Activated T-helper 2 cell treated with anti-CD3 and anti-CD28 coated beads, Interferon-gamma antibody, Interleukin-2, Interleukin-4, amounts not matched to agents 10 μg/mL and 5 μg/mL and 100 μg/mL, durations not matched to agents 14 hours and 24 hours and 36 hours (primary cell): ENCODE data around the gene SMAD7. TPM values are rescaled to one million over a fixed set of nuclear protein-coding genes. Genes with fewer than 3 reads are reported as not detected.

Experiments
- DNase-seq: peaks from one replicate; pipeline ENCODE4 v3.0.0; 2021; ENCODE audit warnings: low spot score
- H3K27ac Mint-ChIP-seq: one replicate; pipeline ENCODE4 v1.8.0; 2021; ENCODE audit warnings: mixed read lengths
- H3K27me3 Mint-ChIP-seq: one replicate; pipeline ENCODE4 v1.8.0; 2021; ENCODE audit warnings: low read depth, mixed read lengths
- H3K36me3 Mint-ChIP-seq: one replicate; pipeline ENCODE4 v1.8.0; 2021; ENCODE audit warnings: low read depth, mixed read lengths
- H3K4me1 Mint-ChIP-seq: one replicate; pipeline ENCODE4 v1.8.0; 2021; ENCODE audit warnings: low read depth, mixed read lengths
- H3K4me3 Mint-ChIP-seq: one replicate; pipeline ENCODE4 v1.8.0; 2021; ENCODE audit warnings: low read depth, mild to moderate bottlenecking, moderate library complexity, mixed read lengths
- H3K9me3 Mint-ChIP-seq: one replicate; pipeline ENCODE4 v1.8.0; 2021; ENCODE audit warnings: mixed read lengths
- intact Hi-C: fragments of 100-400 bp; cut with micrococcal nuclease; formaldehyde crosslinking; loops from one replicate; pipeline ENCODE4 v1.15.1; 2023
- total RNA-seq: library from RNA; stranded (reverse); gene quantifications from 2 replicates; pipeline ENCODE4 v1.2.3, GENCODE V29; 2022

The SMAD7 gene
- total RNA-seq, 1 donor from 2014 or later, result 21.1 TPM

DNA sequence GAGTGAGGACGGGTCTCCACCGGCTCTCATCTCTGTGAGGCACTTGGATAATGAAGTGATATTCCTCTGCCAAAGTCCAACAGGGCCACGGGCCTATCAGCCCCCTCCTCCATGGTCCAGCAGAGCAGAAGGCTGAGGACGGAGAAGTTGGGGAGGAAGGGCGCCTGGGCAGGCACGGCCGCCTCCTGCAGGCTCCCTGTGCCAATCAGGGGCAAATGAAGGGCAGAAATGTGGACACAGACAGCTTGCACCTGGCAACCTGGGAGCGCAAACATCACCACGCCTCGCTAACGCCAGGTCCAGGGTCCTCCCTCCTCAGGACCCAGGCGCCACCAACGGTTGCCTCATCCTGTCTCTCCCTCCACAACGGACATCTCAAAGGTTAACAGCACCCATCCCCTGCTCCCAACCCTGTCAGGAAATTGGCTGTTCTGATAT is 24.3 kb downstream of the SMAD7 start:
- Mint-ChIP-seq H3K27me3 (no peaks in the 10 kb centered on the region), H3K4me1 (peaks cover 80% of the 10 kb centered on the region), H3K9me3 (no peaks in the 10 kb centered on the region), H3K4me3 (no peak overlapping the region), H3K27ac (no peak overlapping the region), H3K36me3 (peaks cover 45% of the 10 kb centered on the region)
- intact Hi-C loops, result no loop called here
- DNase-seq, result no peak

DNA sequence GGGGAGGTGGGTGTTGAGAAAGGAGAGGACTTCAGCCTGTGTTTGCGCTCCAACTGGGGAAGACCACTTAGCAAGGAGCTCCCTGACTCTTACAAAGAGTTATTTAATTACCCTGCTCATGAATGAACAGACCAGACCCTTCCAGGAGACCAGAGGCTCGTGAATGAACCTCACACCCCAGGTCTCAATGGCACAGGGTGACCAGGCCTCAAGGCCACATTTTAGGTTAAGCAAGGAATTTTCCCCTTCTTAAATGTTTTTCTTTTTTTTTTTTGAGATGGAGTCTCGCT is 25.3 kb downstream of the SMAD7 start:
- DNase-seq, result no peak
- no peaks in the 10 kb centered on the region for H3K9me3 Mint-ChIP-seq
- H3K27me3 Mint-ChIP-seq, result no peaks in the 10 kb centered on the region
- H3K4me3 Mint-ChIP-seq, result no peak overlapping the region
- intact Hi-C loops, result loop anchor here (2.0 kb wide), 1 partner anchor 57 kb away; no protein-coding TSS in a partner anchor
- H3K27ac Mint-ChIP-seq, result peak overlapping the region; percentile 87
- H3K36me3 Mint-ChIP-seq, result peaks cover 49% of the 10 kb centered on the region
- H3K4me1 Mint-ChIP-seq, result peaks cover 72% of the 10 kb centered on the region

DNA sequence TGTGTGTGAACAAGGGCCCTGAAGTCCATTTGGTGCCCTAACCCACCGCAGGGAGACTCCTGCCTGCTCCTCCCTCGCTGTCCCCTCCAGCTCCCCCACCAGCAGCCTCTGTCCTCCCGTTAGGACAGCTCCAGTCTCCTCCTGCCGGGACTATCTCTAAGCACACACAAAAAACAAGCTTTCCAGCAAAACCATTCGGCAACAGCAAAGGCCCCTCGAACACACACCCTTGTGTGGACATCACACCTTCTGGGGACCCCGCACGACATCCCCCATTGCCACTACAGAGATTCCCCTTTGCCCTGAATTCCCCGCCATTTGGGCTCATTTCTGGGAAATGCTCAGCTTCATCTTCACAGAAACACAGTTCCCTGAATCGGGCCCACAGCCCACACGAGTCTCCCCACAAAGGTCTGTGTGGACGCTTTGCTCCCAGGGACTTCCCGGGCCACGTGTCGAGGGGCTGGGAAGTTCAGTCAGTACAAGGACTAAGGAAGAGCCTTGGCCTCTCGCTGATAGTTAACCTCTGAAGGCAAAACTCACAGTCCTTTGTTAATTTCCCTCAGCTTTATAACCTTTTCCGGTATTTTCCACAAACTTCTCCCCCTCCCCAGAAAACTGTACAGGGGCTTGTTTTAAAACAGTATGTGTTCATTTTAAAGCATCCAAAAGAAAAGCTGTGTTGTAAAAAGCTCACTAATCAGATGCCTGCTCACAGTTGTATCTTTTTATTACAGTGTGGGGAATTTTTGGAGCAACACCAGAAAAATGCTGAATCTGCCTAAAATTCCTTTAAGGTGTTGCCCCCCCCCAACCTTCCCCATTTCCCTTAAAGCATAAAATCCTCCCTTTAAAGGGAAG is 25.9 kb downstream of the SMAD7 start:
- Mint-ChIP-seq H3K27me3 (no peaks in the 10 kb centered on the region), H3K27ac (peak overlapping the region; percentile 87), H3K9me3 (no peaks in the 10 kb centered on the region), H3K36me3 (peaks cover 53% of the 10 kb centered on the region), H3K4me3 (peak overlapping the region; percentile 53), H3K4me1 (peaks cover 69% of the 10 kb centered on the region)
- intact Hi-C loops, result loop anchor here (2.0 kb wide), 1 partner anchor 56 kb away; no protein-coding TSS in a partner anchor
- DNase-seq, result no peak

DNA sequence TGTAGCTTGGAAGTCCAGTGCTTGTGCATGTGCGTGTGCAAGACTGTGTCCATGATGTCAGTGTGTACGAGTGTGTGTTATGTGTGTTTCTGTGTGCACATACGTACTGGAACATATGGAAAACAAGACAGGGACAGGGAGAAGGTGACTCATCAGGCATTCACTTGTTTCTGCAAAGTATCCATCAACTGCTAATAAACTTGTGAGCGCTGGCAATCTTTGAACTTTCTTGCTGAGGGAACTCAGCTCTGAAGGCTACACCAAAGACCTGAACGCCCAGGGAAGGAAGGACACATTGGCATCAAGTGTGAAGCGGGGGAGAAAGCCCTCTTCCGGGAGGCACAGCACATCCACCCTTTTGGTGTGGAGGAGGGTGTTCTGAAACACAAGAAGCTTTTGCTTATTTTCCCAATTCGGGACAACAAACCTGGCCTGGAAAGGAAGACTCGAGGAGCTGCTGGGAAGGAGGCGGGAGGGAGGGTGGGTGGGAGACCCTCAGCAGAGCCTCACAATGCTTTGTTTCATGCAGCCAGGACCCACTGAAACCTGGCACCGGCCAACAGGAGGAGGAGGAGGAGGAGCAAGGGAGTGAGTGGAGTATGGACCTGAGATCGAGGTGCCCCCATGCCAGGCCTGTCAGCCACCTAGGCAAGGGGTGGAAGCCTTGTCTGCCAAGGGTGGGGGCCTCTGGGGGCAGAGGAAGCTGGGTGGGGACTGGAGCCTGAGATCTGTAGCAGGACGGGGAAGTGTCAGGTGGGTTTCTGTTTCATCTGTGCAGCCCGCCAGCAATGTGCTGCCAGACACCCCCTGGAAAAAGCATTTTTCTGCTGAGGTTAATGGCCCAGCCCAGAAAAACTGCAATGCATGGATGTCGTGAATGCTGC is 26.8 kb downstream of the SMAD7 start:
- intact Hi-C loops, result loop anchor here (2.0 kb wide), 1 partner anchor 55 kb away; no protein-coding TSS in a partner anchor
- peak overlapping the region; percentile 93 for H3K27ac Mint-ChIP-seq
- DNase-seq, result no peak
- peaks cover 56% of the 10 kb centered on the region for H3K36me3 Mint-ChIP-seq
- no peaks in the 10 kb centered on the region for H3K27me3 Mint-ChIP-seq
- H3K4me1 Mint-ChIP-seq, result peaks cover 61% of the 10 kb centered on the region
- H3K9me3 Mint-ChIP-seq, result no peaks in the 10 kb centered on the region
- peak overlapping the region; percentile 44 for H3K4me3 Mint-ChIP-seq

DNA sequence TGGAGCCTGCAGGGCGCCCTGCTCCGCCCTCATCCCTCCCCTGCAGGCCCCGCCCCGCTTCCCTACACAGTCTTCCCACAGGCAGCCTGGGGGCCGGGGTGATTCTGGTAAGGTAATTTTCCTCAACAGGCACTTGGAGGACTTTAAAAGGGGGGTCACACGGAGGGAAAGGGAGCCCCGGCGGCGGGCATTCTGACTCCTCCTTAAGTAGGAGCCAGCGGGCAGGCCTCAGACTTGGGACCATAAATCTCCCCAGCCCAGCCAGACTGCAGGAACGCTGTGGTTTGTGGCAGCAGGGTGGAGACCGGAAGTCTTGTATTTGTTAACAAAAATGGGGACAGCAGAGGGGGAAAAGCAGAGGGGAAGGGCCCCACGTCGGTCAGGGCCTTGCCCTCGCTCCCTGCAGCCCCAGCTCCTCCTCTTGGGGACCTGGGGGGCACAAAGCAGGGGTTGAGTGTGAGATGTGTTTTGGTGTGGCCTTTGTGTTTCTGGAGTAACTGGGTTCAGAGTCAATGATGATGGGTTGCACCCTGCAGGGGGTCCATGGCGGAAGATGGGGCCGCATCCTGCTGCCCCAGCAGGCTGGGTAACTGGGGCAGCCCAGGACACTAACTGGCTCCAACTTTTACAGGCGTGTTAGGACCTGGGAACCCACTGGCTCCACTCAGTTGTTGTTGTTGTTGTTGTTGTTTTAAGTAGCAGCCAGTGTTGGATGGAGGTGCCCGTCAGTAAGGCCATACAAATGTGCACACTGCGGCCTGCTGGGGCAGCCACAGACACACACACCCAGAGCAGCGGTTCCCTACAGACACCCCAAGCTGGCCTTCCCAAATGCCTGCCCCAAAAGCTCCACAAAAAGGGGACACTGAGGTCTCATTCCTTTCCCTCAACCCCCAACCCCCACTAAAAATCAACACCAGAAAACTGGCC is 27.7 kb downstream of the SMAD7 start:
- Mint-ChIP-seq H3K9me3 (no peaks in the 10 kb centered on the region), H3K27ac (peak overlapping the region; percentile 93), H3K4me3 (peak overlapping the region; percentile 56), H3K36me3 (peaks cover 50% of the 10 kb centered on the region), H3K4me1 (peaks cover 51% of the 10 kb centered on the region), H3K27me3 (no peaks in the 10 kb centered on the region)
- no peak for DNase-seq
- intact Hi-C loops, result no loop called here

DNA sequence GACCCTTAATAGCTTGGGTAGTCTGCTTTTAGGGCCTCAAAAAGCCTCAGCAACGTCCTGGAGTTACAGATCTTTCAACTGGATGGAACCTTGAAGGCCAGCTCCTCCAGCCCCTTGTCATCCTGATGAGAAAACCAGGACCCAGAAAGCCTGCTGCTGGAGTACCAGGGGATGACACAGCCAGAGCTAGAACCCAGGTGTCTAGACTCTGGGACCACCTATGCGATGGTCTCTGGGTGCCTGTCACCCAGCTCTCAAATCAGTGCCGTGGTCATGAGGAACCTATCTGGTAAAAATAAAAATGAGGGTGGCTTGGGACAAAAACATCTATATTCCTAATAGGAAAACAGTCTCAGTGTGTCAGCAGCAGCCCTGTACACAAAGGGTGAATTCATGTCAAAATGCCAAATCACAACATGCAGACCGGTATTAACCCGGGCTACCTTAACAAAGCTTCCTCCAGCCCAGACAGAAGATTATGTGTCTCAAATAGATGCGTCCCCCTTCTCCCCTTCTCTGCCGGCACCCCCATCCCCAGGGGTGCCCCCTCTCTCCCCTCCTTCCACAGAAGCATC is 28.5 kb downstream of the SMAD7 start:
- Mint-ChIP-seq H3K9me3 (no peaks in the 10 kb centered on the region), H3K4me1 (peaks cover 45% of the 10 kb centered on the region), H3K36me3 (peaks cover 50% of the 10 kb centered on the region), H3K4me3 (peak overlapping the region; percentile 14), H3K27ac (no peak overlapping the region), H3K27me3 (no peaks in the 10 kb centered on the region)
- intact Hi-C loops, result no loop called here
- no peak for DNase-seq

DNA sequence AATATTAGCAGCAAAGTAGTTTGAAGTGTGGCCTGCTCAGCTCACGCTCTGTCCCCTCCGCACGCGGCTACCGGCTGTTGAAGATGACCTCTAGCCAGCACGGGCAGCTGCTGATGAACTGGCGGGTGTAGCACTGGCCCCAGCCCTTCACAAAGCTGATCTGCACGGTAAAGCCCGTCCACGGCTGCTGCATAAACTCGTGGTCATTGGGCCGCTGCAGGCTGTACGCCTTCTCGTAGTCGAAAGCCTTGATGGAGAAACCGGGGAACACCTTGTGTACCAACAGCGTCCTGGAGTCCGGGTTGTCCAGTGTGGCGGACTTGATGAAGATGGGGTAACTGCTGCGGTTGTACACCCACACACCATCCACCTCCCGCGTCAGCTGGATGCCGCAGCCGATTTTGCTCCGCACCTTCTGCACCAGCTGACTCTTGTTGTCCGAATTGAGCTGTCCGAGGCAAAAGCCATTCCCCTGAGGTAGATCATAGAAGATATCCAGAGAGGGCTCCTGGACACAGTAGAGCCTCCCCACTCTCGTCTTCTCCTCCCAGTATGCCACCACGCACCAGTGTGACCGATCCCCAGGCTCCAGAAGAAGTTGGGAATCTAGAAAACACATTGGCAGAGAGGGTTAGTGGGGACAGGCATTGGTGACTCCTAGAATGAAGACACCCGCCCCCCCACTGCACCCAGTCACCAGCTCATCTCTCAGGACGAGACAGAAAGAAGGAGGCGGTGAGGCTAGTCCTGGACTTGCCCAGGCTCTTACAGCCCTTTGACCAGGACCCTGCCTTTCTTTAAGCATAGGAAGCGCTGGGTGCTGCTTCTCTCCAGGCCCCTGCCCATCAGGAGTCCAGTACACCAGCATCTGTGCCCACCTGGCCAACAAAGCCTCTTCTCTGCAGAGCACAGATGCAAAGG is 29.2 kb downstream of the SMAD7 start:
- Mint-ChIP-seq H3K9me3 (no peaks in the 10 kb centered on the region), H3K36me3 (peaks cover 45% of the 10 kb centered on the region), H3K4me3 (no peak overlapping the region), H3K27ac (no peak overlapping the region), H3K4me1 (peaks cover 38% of the 10 kb centered on the region), H3K27me3 (no peaks in the 10 kb centered on the region)
- intact Hi-C loops, result no loop called here
- DNase-seq, result no peak

DNA sequence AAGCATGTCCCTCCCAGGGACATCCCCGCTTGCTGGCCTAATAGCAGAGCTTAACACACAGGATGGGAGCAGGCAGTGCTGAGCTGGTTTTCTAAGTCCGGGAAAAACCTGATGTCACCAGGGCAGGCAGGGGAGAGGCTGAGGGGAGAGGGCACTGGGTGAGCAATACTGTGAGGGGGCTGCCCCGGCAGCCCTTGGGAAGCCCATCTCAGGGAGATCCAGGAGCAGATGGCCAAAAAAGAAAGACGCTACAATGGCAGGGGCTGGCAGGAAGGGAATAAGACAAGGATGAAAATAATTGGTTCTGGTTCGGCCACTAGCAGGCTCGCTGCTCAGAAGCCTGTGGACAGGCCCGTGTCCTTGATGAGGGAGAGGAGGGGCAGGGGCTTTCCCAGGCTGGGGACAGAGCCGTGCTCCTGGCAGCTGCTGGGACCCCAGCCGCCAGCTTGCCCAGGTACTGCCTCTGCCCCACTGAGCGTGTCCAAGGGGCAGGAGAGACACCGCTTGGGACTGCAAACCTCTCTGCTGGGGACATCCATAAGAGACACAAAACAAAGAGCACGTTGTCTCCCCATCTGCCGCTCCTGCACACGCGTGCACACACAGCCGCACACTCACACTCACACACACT is 30.2 kb downstream of the SMAD7 start:
- Mint-ChIP-seq H3K27me3 (no peaks in the 10 kb centered on the region), H3K27ac (no peak overlapping the region), H3K4me1 (peaks cover 42% of the 10 kb centered on the region), H3K36me3 (peaks cover 40% of the 10 kb centered on the region), H3K4me3 (no peak overlapping the region), H3K9me3 (no peaks in the 10 kb centered on the region)
- no peak for DNase-seq
- intact Hi-C loops, result no loop called here

DNA sequence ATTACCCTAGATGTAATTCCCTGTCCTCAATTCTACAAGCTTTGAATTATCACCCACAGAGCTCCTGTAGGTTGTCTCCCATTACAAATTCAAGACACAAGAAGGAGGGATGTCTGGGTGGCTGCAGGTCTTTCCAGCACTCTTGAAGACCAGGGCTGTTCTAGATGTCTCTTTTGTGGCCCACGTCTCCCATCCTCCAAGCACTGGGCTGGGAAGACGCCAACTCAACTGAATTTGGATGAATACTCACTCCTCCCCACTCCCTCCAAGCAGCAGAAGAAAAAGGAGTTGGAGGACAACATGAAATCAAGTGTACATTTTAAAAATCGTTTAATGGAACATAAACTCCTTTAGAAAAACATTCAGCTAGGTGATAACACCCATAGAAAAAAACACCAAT is 31.2 kb downstream of the SMAD7 start:
- Mint-ChIP-seq H3K4me1 (peaks cover 35% of the 10 kb centered on the region), H3K9me3 (no peaks in the 10 kb centered on the region), H3K4me3 (no peak overlapping the region), H3K36me3 (peaks cover 36% of the 10 kb centered on the region), H3K27me3 (no peaks in the 10 kb centered on the region), H3K27ac (no peak overlapping the region)
- intact Hi-C loops, result no loop called here
- DNase-seq, result no peak

DNA sequence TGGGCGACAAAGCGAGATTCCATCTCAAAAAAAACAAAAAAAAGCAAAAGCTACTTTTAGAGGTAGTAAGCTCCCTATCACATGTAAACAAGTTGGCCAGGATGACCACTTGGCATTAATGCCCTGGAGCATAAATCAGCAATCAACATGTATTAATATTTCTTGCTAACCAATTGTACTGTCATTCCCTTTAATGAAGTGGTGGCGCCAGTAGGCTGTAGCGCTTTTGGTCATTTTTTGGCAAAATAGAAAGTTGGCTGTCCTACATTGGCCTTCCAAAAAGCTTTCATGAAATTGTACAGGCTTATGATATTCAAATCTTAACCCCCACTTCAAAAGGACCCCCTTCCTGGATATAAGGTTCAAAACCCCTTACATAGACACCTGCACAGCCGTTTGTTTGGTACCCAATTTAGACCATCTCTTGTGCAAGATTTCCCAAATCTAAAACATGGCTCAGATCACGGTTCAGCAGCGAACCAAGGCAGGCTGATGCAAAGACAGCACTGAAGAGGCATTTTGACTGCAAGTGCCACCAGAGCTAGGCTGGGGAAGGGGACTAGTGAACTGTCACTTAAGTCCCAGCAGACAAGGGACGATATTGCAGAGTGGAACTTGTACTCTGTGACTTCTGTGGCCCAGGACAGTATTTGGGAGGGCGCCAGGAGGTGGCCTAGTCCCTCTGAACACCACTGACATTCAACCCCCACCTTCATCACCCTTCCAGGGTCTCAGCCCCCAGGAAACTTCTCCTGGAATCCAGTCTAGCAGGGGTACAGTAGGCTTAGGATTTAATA is 31.9 kb downstream of the SMAD7 start:
- Mint-ChIP-seq H3K27me3 (no peaks in the 10 kb centered on the region), H3K27ac (no peak overlapping the region), H3K4me3 (no peak overlapping the region), H3K36me3 (peaks cover 33% of the 10 kb centered on the region), H3K9me3 (no peaks in the 10 kb centered on the region), H3K4me1 (peaks cover 28% of the 10 kb centered on the region)
- intact Hi-C loops, result no loop called here
- no peak for DNase-seq
